Skeletal muscle tissue (tissue), 4 donors: Measurements from ENCODE around the gene SSPN. TPM values are rescaled to one million over a fixed set of nuclear protein-coding genes. Genes with fewer than 3 reads are reported as not detected.

Experiments used
- H3K27ac ChIP-seq: one replicate; pipeline ENCODE4 v1.7.0; 2013; ENCODE audit warnings: mild to moderate bottlenecking, low read depth, low read length, inconsistent platforms
- H3K27me3 ChIP-seq, 3 donors: one replicate each; pipeline ENCODE4 v1.7.0; 2013; ENCODE audit warnings: low read length in 3 of 3; ENCODE audit not compliant: control insufficient read depth in 3 of 3, insufficient read depth in 3 of 3
- H3K36me3 ChIP-seq, 3 donors: one replicate each; pipeline ENCODE4 v1.7.0; 2013; ENCODE audit warnings: low read length in 3 of 3; ENCODE audit not compliant: control insufficient read depth in 3 of 3, insufficient read depth in 3 of 3
- H3K4me1 ChIP-seq, 3 donors: one replicate each; pipeline ENCODE4 v1.7.0; 2013; ENCODE audit warnings: low read length in 3 of 3, mild to moderate bottlenecking in 3 of 3; ENCODE audit not compliant: control insufficient read depth in 3 of 3, insufficient read depth in 3 of 3
- H3K4me3 ChIP-seq, 3 donors: one replicate each; pipeline ENCODE4 v1.7.0; 2013; ENCODE audit warnings: low read length in 3 of 3
- H3K9ac ChIP-seq, 3 donors: one replicate each; pipeline ENCODE4 v1.7.0; 2013; ENCODE audit warnings: low read length in 3 of 3, mild to moderate bottlenecking in 3 of 3, moderate library complexity in 2 of 3, low read depth in 1 of 3
- H3K9me3 ChIP-seq, 3 donors: one replicate each; pipeline ENCODE4 v1.7.0; 2013; ENCODE audit warnings: low read length in 3 of 3; ENCODE audit not compliant: control insufficient read depth in 3 of 3
- total RNA-seq: library from RNA; depleted of rRNA; stranded (reverse); fragments of >200 nt; gene quantifications from one replicate; pipeline ENCODE4 v1.2.3, GENCODE V29; 2014
- donor health status: Osteomylitis.

The SSPN gene
- total RNA-seq, 1 donor from 2014 or later, result 56.9 TPM

DNA sequence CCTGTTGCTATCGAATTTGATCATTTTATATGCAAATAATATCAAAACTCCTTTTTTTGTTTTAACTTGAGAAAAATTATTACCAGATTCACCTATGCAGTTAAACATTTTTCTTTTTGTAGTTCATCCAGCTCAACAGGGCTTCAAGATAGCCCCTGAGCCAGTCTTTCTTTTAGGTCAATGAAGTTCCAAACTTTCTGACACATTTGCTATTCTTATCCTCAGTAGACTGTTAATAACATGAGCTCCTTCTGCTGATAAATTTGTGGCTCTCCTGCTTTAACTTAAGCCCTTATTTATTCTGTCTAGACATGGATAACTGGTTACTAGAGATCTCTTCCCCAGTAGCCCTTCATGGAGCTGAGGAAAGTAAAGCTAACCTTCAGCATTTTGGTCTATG is 33.2 kb upstream of the SSPN start:
- Histone ChIP-seq H3K27me3 (no peaks in the 10 kb centered on the region), H3K4me1 (no peaks in the 10 kb centered on the region), H3K4me3 (no peak overlapping the region), H3K27ac (no peak overlapping the region), H3K36me3 (no peaks in the 10 kb centered on the region), H3K9me3 (no peaks in the 10 kb centered on the region), H3K9ac (no peak overlapping the region)

DNA sequence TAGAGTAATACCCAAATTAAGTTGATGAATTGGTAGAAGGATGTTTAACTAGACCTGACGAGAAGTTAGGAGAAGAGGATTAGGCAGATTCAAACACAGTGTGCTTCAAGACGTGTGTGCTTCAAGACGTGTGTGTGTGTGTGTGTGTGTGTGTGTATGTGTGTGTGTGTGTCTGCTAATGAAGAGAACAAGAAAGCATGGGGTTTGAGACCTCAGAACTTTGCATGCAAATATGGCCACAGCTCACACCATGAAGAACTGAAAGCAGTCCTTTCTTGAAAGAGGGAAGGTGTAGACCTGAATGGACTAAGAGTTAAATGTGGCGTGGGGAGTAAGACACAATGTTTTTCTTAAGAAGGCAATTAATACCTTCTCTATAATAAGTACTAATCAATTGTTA is 32.5 kb upstream of the SSPN start:
- H3K4me3 ChIP-seq, result no peak overlapping the region
- H3K36me3 ChIP-seq, result no peaks in the 10 kb centered on the region

DNA sequence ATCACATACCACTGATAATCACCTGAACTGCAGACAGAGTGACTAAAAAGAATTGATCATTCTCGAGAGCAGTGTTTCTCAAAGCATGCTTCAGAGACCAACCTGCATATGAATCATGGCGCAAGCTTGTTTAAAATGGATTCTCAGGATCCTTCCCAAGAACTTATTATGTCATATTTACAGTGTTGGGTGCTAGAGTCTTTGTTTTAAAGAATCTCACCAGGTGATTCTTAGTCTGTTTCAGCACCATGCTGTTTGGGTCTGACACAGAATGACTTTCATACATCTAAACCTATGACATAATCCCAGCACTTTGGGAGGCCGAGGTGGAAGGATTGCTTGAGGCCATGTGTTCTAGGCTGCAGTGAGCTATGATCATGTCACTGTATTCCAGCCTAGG is 31.3 kb upstream of the SSPN start:
- Histone ChIP-seq H3K9me3 (no peaks in the 10 kb centered on the region), H3K9ac (no peak overlapping the region), H3K4me3 (no peak overlapping the region), H3K27ac (no peak overlapping the region), H3K4me1 (no peaks in the 10 kb centered on the region), H3K27me3 (no peaks in the 10 kb centered on the region), H3K36me3 (no peaks in the 10 kb centered on the region)

More for the DNA sequence above, 32.5 kb upstream of the SSPN start:
- H3K27me3 ChIP-seq, result no peaks in the 10 kb centered on the region
- no peak overlapping the region for H3K9ac ChIP-seq
- no peak overlapping the region for H3K27ac ChIP-seq
- no peaks in the 10 kb centered on the region for H3K9me3 ChIP-seq
- no peaks in the 10 kb centered on the region for H3K4me1 ChIP-seq

DNA sequence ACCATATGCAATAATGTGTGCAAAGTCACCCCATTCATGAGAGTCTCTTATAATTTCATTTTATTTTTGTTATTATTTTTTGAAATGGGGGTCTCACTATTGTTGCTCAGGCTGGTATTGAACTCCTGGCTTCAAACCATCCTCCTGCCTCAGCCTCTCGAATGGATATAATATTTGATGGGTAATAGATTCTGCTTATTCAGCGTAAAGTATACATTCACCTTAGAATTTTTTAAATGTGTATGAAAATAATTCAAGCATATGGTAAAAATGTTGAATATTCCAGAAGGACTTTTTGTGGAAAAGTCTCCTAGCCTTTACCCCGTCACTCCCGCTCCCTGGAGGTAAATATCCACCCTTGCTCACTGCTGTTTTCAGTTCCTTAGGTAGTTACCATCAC is 23.4 kb upstream of the SSPN start:
- Histone ChIP-seq H3K4me3 (no peak overlapping the region), H3K9me3 (no peaks in the 10 kb centered on the region), H3K27ac (no peak overlapping the region), H3K27me3 (no peaks in the 10 kb centered on the region), H3K9ac (no peak overlapping the region), H3K36me3 (no peaks in the 10 kb centered on the region), H3K4me1 (no peaks in the 10 kb centered on the region)

DNA sequence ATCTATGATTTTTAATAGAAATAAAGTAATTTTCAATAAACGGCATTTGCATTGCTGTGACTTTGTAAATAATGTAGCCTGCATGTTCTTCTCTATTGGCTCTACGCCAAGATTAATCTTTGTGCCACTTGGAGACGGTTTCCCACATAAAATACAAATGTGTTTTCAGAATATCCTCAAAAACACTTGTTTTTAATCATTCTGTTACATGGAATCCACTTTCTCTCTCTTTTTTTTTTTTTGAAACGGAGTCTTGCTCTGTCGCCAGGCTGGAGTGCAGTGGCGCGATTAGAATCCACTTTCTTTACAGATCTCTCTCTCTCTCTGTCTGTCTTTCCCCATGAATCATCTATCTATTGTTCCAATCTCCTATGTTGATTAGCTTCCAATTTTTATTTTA is 22.8 kb upstream of the SSPN start:
- Histone ChIP-seq H3K9ac (no peak overlapping the region), H3K4me1 (no peaks in the 10 kb centered on the region), H3K36me3 (no peaks in the 10 kb centered on the region), H3K9me3 (no peaks in the 10 kb centered on the region), H3K27me3 (no peaks in the 10 kb centered on the region), H3K4me3 (no peak overlapping the region), H3K27ac (no peak overlapping the region)

DNA sequence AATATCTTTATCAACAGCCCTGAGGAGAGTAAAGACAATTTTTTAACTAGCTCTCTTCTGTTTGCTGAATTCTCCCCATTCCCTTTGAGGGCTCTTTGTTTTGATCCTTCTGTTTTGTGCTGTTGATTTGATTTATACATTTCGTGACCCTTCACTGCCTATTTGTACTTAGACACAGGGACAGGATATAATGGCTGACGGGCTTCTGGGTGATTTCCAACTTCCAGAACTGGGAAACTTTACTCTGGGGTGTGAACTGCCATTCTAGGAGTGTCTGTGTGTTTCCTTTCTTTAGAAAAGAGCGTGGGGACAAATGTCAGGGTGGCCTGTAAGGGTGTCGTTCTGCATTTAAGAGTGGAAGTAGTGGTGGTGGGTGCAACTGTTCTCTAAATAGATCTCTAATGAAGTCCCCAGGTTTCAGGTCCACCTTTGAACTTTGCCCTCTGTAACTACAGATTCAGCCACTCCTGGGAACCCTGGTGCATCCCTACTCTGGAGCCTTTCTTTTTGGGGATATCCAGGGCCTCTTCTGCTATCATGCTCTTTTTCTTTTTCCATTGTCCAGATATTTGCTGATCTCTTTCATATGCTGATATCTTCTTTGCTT is 22.3 kb upstream of the SSPN start:
- H3K27ac ChIP-seq, result no peak overlapping the region
- H3K9me3 ChIP-seq, result no peaks in the 10 kb centered on the region
- no peak overlapping the region for H3K9ac ChIP-seq
- H3K4me1 ChIP-seq, result no peaks in the 10 kb centered on the region
- no peaks in the 10 kb centered on the region for H3K36me3 ChIP-seq
- H3K4me3 ChIP-seq, result no peak overlapping the region
- H3K27me3 ChIP-seq, result no peaks in the 10 kb centered on the region

DNA sequence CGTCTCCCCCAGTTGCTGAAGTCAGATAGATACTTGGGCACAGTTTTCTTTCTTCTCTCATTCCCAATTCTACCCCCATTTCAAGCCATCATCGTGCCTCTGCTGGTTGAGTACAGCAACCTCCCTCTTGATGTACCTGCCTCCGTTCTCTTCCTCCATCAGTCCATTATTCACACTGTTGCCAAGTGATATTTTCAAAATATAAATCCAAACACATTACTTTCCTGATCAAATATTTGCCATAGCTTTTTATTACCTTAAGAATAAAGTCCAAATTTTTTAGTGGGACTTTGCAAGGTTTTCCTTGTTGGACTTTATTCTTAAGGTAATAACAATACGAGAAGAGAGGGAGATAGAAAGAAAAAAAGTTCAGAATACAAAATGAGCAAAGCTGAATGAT is 18.6 kb upstream of the SSPN start:
- Histone ChIP-seq H3K36me3 (no peaks in the 10 kb centered on the region), H3K27ac (no peak overlapping the region), H3K4me1 (no peaks in the 10 kb centered on the region), H3K9me3 (no peaks in the 10 kb centered on the region), H3K27me3 (no peaks in the 10 kb centered on the region), H3K9ac (no peak overlapping the region), H3K4me3 (no peak overlapping the region)

DNA sequence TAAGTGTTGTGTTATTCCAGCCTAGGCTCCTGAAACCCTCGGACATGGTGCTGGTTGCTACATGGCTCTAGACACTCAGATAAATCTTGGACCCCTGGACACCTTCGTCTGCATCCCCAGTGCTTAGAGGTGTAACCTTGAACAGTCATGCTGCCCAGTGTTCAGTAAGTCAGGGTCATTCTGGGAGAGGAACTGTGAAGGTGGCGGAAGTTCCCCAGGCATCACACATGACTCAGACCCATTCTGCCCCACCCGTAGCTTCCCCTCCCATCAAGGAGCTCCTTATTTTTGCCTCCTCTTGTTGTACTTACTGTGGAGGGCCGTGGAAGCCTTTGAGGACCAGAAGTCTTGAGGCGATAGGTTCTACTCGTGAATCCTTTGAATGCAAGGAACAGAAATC is 18.1 kb upstream of the SSPN start:
- no peaks in the 10 kb centered on the region for H3K27me3 ChIP-seq
- H3K4me1 ChIP-seq, result no peaks in the 10 kb centered on the region
- H3K4me3 ChIP-seq, result no peak overlapping the region
- H3K27ac ChIP-seq, result no peak overlapping the region
- H3K9ac ChIP-seq, result no peak overlapping the region
- H3K36me3 ChIP-seq, result no peaks in the 10 kb centered on the region
- H3K9me3 ChIP-seq, result no peaks in the 10 kb centered on the region

DNA sequence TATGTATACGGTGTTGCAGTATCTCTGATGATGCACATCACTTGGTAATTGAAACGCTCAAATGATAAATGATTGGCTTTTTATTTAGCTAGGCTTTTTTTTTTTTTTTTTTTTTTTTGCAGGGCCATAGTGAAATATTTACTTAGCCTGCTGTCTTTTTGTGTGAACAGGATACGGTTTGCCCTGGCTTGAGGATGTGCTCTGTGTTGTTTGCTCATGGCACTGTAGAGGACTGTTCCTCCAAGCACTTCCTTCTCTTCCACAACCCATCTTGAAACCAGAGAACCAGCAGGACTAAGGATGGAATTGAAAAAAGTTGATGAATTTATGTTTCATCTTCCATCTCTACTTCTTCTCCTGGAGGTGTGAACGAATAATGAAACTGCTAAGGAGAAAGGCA is 15.5 kb upstream of the SSPN start:
- Histone ChIP-seq H3K27ac (no peak overlapping the region), H3K4me1 (no peaks in the 10 kb centered on the region), H3K9ac (no peak overlapping the region), H3K4me3 (no peak overlapping the region), H3K9me3 (no peaks in the 10 kb centered on the region), H3K36me3 (no peaks in the 10 kb centered on the region), H3K27me3 (no peaks in the 10 kb centered on the region)

DNA sequence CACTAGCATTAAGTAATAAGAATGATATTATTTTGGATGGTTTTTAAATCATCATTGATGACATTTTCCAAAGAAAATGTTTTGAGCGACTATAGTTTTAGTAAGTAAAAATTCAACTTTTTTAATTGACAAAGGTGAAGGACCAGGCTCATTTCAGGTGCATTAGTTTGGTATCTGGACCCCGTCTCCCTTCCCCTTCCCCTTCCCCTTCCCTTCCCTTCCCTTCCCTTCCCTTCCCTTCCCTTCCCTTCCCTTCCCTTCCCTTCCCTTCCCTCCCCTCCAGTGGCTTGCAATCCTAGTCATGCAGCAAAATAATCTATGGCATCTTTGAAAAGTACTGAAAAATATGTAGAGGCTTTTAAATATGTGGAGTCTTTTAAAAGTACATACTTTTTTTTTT is 13.0 kb upstream of the SSPN start:
- no peaks in the 10 kb centered on the region for H3K9me3 ChIP-seq
- H3K9ac ChIP-seq, result no peak overlapping the region
- H3K4me1 ChIP-seq, result peaks cover 0 to 16% (median 5%) of the 10 kb centered on the region in 3 donors
- no peaks in the 10 kb centered on the region for H3K27me3 ChIP-seq
- H3K4me3 ChIP-seq, result no peak overlapping the region
- H3K27ac ChIP-seq, result no peak overlapping the region
- H3K36me3 ChIP-seq, result no peaks in the 10 kb centered on the region
